Stomach (tissue), 4 donors: ENCODE measurements around the gene MSRB2.

Source experiments
- POLR2A ChIP-seq, 4 donors: fragments of 450-650 bp; IDR thresholded peaks; one replicate each; pipeline ENCODE4 v1.6.1; 2016; ENCODE audit warnings: antibody characterized with exemption in 4 of 4, control low read depth in 2 of 4, mild to moderate bottlenecking in 1 of 4, moderate library complexity in 1 of 4
- POLR2AphosphoS5 ChIP-seq, 3 donors: sonication (generic); formaldehyde crosslinking; IDR thresholded peaks; one replicate each; pipeline ENCODE4 v1.6.1; 2016; ENCODE audit warnings: antibody characterized with exemption in 3 of 3
- TF ChIP-seq, protein P1 (sequence below), 7 experiments: fragments of 450-650 bp in 4 of 7; fragments of 200-600 bp in 3 of 7; sonication (generic) in 3 of 7; IDR thresholded peaks; one replicate each; pipeline ENCODE4 v1.5.1; 2016 to 2019; ENCODE audit warnings: antibody characterized with exemption in 7 of 7, control low read depth in 2 of 7, mild to moderate bottlenecking in 1 of 7

DNA sequence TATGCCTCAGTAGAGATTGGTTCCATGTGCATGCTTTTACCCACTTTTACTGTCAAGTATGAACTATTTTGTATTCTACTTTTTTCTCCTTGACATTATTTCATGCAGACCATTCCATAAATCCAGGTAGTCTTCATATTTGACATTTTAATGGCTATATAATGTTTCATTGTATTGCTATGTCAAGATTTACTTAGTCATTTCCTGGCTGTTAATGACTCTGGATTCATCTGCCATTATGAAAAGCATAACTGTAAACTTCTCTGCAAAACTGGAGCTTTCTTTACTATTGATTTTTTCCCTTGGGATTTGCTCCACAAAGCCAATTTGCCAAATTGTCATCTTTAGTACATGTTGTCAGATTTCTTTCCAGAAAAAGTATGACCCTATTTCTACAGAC is 6.8 kb upstream of the MSRB2 start:
- TF ChIP-seq, protein P1, sequence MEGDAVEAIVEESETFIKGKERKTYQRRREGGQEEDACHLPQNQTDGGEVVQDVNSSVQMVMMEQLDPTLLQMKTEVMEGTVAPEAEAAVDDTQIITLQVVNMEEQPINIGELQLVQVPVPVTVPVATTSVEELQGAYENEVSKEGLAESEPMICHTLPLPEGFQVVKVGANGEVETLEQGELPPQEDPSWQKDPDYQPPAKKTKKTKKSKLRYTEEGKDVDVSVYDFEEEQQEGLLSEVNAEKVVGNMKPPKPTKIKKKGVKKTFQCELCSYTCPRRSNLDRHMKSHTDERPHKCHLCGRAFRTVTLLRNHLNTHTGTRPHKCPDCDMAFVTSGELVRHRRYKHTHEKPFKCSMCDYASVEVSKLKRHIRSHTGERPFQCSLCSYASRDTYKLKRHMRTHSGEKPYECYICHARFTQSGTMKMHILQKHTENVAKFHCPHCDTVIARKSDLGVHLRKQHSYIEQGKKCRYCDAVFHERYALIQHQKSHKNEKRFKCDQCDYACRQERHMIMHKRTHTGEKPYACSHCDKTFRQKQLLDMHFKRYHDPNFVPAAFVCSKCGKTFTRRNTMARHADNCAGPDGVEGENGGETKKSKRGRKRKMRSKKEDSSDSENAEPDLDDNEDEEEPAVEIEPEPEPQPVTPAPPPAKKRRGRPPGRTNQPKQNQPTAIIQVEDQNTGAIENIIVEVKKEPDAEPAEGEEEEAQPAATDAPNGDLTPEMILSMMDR (IDR thresholded peaks at IDR 0.05): no peak
- TF ChIP-seq POLR2A (IDR thresholded peaks at IDR 0.05) (no peak), POLR2AphosphoS5 (IDR thresholded peaks at IDR 0.05) (no peak)
